Measurements from ENCODE around the gene DRD4.

DRD4 gene

DNA sequence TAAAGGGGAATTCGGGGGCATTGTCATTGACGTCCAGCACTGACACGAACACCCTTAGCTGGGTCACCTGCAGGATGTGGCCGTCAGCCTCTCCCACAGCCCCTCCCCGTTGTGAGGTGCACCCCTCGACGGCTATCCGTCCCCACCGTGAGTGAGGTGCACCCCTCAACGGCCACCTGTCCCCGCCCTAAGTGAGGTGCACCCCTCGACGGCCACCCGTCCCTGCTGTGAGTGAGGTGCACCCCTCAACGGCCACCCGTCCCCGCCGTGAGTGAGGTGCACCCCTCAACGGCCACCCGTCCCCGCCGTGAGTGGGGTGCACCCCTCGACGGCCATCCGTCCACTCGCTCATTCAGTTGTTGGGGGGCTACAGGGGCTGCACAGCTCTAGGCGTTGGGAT lies 15.2 kb upstream of the DRD4 start:
- DNase-seq (ENCODE audit: low spot score) = no peak

DNA sequence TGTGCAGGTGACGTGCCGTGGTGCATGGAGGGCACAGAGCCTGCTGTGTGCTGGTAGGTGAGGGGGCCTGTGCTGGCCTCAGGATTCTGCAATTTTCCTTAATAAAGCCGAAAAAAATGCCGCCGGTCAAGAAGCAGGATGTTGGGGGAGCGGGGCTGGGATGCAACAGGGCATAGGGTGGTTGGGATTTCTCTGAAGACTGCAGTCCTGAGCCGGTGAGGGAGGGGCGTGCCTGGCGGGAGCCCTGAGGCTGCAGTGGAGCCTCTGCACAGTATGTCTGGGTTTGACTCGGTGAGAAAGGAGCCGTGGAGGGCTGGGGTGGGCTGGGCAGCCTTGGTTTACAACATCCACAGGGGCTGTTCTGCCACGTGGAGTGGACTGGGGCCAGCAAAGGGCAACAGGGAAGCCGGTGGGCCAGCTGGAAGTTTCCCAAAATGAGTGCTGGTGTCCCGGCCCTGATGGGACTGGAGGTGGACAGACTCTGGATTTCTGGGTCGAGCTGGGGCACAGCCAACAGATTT lies 13.7 kb upstream of the DRD4 start:
- no peak for DNase-seq (ENCODE audit: low spot score)

DNA sequence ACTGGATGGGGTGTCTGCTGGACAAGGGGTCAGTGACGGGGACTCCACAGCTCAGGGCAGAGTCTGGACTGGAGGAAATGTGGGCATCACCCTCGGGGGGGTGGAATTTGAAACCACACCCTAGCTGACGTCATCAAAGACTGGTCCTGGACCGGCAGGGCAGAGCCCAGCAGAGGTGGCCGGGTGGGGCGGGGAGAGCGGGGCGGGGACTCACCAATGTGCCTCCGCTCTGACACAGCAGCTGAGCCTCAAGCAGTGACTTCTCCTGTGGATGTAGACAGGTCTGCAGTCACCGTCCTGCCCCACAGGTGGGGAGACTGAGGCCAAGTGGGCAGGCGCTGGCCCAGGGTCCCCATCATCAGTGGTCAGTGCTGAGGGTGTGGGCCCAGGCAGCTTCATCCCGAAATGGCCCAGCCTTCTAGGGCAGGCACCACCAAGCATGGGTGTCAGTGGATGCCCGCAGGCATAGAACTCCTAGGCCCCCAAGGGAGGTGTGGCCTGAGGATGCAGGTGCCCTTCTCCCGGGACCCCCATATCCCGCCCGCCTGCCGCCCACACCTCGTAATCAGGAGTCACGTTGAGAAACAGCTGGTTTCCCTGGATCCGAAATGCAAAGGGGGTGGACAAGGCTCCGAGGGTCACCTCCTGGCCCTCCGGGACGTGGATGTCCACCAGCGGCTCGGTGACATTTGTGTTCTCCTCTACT lies 12.9 kb upstream of the DRD4 start:
- peak; percentile 63 for DNase-seq (ENCODE audit: low spot score)

DNA sequence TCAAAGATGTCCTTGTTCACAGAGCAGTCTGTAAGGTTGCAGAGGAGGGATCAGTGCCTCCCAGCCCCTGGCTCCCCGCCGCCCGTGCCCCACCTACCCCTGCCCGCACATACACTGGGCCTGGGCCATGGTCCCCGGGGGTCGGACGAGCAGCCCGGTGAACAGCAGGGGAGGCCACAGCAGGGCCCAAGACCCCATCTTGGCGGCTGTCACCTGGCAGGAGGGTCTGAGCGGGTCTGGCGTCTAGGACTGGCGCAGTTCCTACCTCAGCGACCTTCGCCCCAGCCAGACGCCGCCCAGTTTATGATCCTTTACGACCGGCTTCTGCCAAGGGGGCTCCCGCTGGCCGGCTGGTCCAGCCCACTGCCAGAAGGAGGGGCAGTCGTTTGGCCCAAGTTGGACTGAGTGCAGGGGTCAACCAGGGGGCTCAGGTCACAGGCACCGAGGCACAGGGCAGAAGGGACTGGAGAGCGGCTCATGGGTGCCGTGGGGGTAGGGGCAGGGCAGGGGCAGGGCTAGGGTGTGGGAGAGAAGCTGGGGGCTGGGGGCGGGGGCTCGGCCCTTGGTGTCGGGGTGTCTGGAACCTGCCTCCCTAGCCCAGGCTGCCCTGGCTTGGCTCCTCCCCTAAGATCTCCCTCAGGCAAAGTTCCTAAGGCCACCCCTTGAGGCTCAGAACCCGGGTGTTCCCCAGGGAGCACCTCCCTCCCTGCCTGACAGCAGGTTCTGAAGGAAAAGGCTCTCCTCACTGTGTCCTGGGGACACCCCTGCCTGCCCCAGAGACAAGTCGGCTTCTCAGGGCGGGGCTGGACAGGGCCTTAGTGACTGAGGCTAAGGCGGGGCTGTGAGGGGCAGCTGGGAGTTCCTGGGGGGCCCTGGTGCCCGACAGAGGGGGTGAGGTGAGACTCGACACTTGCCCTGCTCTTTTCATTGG lies 12.1 kb upstream of the DRD4 start, which contains the start of gene CDHR5:
Gene CDHR5 (minus strand): TSS at position 251 of the 931 bp plus-strand sequence. CDS start 53 bp downstream, at position 198.
- no peak for DNase-seq (ENCODE audit: low spot score)

DNA sequence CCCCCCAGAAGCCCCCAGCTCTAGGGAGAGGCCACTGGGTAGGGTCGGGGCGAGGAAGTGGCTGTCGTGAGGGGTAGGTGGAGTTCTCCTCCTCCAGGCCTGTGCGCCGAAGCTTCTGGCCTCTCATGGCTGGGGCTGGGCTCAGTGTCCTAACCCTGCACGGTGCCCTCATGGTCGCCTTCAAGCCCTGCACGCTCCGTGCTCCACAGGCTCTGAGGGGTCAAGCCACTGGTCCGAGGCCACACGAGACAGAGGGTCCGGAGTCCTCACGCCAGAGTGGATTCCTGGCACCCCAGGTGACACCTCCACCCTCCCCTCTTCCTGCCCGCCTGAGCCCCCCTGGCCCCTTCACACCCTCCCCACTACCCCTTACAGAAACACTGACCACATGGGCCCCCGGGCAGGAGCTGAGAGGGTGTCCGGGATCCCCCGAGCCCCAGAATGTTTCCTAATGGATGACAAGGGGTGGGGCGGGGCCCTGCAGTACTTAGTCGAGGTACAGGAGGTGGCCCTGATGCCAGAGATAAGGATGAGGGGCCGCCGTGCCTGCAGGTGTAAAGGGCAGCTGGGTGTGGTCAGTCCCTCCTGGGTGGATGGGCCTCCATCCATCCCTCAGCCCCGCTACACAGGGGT lies 11.3 kb upstream of the DRD4 start:
- DNase-seq (ENCODE audit: low spot score) = no peak

DNA sequence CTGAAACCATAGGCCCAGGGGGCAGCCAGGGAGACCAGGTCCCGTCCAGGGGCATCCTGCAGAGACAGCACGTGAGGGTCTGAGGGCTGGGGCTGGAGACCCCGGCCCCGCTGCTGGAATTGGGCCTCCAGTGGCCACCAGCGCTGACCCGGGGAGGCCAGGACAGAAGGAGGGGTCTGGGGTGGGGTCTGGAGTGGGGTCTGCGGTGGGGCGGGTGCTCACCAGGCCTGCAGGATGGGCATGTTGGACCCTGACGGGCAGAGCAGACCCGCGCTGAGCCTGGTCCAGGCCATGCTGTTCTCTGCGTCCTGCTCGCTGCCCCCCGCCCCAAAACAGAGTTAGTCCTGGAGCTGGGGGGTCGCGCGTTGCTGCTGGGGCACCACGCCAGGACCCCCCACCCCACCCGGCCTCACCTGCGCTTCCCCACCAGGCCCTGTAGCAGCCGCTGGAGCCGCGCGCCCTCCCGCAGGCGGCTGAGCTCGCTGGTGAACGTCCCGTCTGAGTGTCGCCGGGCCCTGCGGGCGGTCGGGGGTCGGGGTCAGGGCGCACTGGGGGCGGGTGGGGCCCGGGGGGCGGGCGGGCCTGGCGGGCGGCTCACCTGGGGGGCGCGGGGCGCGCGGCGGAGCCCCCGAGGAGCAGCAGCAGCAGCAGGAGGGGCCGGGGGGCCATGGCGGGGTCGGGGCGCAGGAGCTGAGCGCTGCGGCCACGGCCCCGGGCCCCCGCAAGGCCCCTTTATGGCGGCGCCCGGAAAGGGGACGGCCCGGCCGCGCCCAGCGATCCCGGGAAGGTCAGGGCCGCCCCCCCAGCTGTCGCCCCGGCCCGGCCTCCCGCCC lies 10.4 kb upstream of the DRD4 start, which contains the start of gene SCT:
Gene SCT (minus strand): TSS at position 707 of the 833 bp plus-strand sequence. CDS start 38 bp downstream, at position 669.
- DNase-seq (ENCODE audit: low spot score) = no peak

DNA sequence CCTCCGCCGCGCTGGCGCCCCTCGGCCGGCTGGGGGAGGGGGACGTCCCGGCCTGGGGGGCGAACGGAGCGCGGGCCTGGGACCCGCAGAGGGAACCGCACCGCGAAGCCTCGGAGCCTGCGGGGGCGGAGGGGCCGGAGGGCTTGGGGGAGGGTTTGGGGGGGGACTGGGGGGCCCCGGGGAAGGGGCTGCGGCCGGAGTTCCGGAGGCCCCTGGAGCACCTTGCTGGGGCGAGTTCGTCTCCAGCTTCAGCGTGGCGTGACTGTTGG lies 9.8 kb upstream of the DRD4 start:
- no peak for DNase-seq (ENCODE audit: low spot score)

DNA sequence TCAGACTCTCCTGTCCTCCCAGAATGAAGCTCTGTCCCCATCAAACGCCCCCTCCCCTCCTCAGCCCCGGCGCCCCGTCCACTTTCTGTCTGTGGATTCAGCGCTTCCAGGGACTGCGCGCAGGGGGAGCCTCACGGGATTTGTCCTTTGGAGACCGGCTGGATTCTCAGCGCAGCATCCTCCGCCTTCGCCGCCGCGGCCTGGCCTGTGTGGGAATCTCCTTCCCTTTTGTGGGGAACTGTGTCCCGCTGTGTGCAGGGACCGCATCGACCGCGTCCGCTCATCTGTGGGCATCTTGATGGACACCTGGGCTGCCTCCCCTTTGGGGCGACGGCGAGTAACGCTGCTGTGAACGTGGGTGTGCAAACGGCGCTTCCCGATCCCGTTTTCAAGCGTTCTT lies 9.0 kb upstream of the DRD4 start:
- DNase-seq (ENCODE audit: low spot score) = no peak

DNA sequence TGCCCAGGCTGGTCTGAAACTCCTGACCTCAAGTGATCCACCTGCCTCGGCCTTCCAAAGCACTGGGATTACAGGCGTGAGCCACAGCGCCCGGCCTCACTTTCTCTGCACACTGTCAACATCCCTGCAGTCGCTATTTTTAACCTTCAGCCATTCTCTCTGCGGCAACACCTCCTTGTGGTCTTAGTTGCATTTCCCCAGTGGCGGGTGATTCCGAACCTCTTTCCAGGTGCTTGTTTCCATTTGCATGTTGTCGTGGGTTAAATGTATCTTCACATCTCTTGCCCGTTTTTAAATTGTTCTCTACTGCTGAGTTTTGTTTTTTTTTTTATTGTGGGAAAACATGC lies 7.9 kb upstream of the DRD4 start:
- DNase-seq (ENCODE audit: low spot score) = no peak

DNA sequence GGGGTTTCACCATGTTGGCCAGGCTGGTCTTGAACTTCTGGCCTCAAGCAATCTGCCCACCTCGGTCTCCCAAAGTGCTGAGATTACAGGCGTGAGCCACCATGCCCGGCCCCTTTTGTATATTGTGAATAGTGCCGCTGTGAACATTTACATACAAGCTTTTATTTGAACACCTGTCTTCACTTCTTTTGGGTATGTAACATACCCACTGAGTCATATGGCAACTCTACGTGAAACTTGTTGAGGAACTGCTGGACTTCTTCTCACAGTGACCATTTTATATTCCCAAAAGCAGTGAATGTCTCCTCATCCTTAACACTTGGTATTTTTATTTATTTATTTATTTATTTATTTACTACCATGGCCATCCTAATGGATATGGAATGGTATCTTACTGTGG lies 6.2 kb upstream of the DRD4 start:
- no peak for DNase-seq (ENCODE audit: low spot score)

DNA sequence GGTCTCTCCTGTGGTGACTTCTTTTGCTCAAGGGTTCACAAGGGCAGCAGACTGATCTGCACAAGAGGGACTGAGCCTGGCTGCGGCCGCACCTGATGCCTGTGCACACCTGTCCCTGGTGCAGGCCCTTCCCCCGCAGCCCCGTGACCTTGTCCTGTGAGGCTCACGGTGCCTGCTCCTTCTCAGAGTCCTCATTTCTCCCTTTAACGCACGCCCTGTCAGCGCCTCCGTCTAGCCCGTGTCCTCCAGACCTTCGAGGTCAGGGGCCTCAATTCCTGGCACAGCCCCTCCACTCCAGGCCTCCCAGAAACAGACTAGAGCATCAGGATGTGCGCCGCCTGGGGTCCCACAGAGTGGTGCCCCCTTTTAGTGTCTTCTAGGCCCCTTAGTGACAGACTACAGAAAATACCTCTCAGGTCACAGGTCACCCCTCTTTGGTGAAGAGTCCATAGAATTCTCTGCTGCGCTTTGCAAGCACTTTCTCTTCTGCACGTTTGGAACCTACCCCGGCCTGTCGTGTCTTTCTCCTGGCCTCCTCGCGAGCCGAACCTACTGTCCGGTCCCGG lies 1.0 kb upstream of the DRD4 start:
- no peak for DNase-seq (ENCODE audit: low spot score)

DNA sequence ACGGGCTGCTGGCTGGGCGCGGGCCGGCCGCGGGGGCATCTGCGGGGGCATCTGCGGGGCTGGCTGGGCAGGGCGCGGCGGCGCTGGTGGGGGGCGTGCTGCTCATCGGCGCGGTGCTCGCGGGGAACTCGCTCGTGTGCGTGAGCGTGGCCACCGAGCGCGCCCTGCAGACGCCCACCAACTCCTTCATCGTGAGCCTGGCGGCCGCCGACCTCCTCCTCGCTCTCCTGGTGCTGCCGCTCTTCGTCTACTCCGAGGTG lies 194 bp downstream of the DRD4 start:
- no peak for DNase-seq (ENCODE audit: low spot score)

DNA sequence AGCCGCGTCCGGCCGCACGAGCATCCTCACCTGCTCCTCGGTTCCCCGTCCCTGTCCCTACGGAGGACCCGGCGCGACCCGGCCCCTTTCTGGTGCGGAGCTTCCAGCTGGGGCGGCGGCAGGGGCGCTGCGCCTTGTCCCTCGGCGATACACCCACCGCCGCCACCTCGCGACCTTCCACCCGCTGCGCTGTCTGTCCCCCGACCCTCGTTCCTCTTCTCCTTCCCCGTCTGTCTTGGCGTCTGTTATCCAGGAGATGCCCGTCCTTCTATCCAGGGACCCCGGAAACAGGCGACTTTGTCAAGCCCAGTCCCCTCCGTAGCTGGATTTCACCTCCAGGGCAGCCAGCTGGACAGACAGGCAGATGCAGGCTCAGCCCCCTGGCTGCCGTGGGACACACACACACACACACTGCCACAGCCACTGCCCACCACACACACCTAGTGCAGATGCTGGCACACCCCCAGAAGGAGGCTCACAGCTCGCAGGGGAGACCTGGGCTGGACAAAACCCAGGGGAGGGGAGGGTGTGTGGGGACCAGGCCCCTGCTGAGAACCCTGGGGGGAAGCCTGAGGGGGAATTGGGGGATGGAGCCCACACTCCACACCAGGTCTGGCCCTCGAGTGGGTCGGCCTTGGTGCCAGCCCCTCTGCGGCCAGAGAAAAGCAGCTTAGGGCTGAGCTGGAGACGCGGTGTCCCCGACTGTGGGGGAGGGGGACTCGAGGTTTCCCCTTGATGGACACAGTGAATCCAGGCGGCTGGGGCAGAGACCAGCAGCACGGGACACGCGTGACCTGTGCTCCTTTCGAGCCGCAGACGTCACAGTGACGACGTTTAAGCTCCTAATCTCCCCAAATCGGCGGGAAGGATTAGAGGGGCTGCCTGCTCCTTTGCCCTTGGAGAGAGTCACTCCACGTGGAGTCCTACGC lies 788 bp downstream of the DRD4 start:
- no peak for DNase-seq (ENCODE audit: low spot score)

DNA sequence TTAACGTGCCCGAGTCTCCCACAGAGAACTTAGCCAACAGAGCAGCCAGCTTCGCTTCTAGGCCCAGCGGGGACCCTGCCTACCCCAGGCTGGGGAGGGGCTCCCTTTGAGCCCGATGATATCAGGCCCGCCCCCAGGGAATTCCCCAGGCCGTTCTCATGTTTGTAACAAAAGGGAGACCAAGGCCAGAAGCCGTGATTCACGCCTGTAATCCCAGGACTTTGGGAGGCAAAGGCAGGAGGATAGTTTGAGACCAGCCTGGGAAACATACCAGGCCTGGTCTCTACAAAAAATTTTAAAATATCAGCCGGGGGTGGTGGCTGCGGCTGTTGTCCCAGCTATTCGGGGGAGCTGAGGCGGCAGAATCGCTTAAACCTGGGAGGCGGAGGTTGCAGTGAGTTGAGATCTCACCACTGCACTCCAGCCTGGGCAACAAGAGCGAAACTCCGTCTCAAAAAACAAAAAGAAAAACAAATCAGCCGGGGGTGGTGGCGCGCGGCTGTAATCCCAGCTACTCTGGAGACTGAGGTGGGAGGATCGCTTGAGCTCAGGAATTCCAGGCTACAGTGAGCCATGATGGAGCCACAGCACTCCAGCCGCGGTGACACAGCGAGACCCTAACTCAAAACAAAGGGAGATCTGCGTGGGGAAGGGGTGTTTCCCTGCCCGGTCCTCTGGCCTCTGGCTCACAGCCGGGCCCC lies 1.7 kb downstream of the DRD4 start:
- DNase-seq (ENCODE audit: low spot score) = no peak

DNA sequence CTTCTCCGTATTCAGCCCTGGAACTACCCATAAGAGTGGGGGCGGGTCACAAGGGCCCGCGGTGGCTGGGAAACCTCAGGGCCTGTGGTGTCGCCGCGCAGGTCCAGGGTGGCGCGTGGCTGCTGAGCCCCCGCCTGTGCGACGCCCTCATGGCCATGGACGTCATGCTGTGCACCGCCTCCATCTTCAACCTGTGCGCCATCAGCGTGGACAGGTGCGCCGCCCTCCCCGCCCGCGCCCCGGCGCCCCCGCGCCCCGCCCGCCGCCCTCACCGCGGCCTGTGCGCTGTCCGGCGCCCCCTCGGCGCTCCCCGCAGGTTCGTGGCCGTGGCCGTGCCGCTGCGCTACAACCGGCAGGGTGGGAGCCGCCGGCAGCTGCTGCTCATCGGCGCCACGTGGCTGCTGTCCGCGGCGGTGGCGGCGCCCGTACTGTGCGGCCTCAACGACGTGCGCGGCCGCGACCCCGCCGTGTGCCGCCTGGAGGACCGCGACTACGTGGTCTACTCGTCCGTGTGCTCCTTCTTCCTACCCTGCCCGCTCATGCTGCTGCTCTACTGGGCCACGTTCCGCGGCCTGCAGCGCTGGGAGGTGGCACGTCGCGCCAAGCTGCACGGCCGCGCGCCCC lies 2.4 kb downstream of the DRD4 start:
- no peak for DNase-seq (ENCODE audit: low spot score)

DNA sequence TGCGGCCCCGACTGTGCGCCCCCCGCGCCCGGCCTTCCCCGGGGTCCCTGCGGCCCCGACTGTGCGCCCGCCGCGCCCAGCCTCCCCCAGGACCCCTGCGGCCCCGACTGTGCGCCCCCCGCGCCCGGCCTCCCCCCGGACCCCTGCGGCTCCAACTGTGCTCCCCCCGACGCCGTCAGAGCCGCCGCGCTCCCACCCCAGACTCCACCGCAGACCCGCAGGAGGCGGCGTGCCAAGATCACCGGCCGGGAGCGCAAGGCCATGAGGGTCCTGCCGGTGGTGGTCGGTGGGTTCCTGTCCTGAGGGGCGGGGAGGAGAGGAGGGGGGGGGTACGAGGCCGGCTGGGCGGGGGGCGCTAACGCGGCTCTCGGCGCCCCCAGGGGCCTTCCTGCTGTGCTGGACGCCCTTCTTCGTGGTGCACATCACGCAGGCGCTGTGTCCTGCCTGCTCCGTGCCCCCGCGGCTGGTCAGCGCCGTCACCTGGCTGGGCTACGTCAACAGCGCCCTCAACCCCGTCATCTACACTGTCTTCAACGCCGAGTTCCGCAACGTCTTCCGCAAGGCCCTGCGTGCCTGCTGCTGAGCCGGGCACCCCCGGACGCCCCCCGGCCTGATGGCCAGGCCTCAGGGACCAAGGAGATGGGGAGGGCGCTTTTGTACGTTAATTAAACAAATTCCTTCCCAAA lies 3.1 kb downstream of the DRD4 start:
- DNase-seq (ENCODE audit: low spot score) = no peak

DNA sequence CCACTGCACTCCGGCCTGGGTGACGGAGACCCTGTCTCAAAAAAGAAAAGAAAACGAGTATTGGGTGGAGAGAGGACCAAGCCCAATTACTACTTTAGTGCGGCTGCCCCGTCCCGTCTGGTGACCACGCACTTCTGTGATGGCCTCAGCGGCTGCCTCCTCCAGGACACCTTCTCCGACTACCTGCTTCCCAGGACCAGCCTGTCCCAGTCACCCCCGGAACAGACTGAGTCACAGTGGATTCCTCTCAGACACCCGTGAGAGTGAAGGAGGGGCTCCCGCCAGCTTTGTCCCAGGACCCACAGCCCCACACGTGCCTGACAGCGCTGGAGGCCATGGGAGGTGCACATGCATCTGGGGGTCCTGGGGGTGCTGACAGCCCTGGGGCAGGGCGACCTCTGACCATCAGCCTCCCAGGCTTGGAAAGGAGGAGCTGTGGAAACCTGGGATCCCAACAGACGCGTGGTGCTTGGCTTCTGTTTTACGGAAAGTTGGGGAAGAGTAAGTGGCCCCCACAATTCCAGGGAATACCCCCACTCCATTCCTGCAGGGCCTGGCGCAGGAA lies 4.8 kb downstream of the DRD4 start:
- no peak for DNase-seq (ENCODE audit: low spot score)

DNA sequence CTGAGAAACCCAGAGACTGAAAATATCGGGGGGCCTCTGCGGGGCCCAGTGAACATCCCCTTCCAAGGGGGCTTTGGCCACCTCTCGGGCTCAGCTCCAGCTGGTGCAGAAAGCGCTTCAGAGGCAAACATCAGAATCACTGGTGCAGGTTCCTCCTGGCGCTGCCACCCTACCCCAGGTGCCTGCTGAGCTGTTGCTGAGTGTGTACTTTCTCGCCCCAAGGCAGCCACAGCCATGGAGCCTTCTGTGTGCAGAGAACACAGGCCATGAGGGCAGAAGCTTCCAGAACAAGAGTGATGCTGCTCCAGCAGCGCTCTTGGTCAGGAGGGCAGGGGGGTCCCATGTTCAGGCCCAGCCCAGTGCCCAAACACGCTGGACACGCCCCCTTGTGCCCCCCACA lies 6.3 kb downstream of the DRD4 start:
- DNase-seq (ENCODE audit: low spot score) = no peak
